PFSK-1 (cell line): ENCODE data around the gene E4F1.

Experiments used
- POLR2AphosphoS5 ChIP-seq: IDR thresholded peaks from 2 replicates; pipeline ENCODE4 v1.6.1; 2012; ENCODE audit warnings: low read depth, mild to moderate bottlenecking, control low read depth, low read length, moderate library complexity
- REST ChIP-seq, 2 experiments: IDR thresholded peaks; 2 replicates each; pipeline versions ENCODE4 v1.6.1 to v1.8.0; 2011 to 2012; ENCODE audit warnings: low read depth in 2 of 2, low read length in 2 of 2, control low read depth in 1 of 2, inconsistent platforms in 1 of 2, mild to moderate bottlenecking in 1 of 2, moderate library complexity in 1 of 2; ENCODE audit not compliant: insufficient read depth in 1 of 2
- TAF1 ChIP-seq: IDR thresholded peaks from 2 replicates; pipeline ENCODE4 v1.6.1; 2012; ENCODE audit warnings: low read length, control low read depth, borderline replicate concordance; ENCODE audit not compliant: insufficient read depth

GRCh38 chr16:2270588-2271470, 47.4 kb downstream of the E4F1 start:
- TF ChIP-seq REST (IDR thresholded peaks at IDR 0.05; ENCODE audit: insufficient read depth in 1 of 2, low read depth in 2 of 2, low read length in 2 of 2) (no peak), POLR2AphosphoS5 (no peak), TAF1 (no peak)
